Measurements from ENCODE around the gene IRX1. TPM values are rescaled to one million over a fixed set of nuclear protein-coding genes. Genes with fewer than 3 reads are reported as not detected.
A peak's percentile ranks its signal among the peaks of the same experiment; 100 is the strongest.

IRX1 gene
- total and polyA plus RNA-seq, 7 experiments from 2014 or later = not detected

DNA sequence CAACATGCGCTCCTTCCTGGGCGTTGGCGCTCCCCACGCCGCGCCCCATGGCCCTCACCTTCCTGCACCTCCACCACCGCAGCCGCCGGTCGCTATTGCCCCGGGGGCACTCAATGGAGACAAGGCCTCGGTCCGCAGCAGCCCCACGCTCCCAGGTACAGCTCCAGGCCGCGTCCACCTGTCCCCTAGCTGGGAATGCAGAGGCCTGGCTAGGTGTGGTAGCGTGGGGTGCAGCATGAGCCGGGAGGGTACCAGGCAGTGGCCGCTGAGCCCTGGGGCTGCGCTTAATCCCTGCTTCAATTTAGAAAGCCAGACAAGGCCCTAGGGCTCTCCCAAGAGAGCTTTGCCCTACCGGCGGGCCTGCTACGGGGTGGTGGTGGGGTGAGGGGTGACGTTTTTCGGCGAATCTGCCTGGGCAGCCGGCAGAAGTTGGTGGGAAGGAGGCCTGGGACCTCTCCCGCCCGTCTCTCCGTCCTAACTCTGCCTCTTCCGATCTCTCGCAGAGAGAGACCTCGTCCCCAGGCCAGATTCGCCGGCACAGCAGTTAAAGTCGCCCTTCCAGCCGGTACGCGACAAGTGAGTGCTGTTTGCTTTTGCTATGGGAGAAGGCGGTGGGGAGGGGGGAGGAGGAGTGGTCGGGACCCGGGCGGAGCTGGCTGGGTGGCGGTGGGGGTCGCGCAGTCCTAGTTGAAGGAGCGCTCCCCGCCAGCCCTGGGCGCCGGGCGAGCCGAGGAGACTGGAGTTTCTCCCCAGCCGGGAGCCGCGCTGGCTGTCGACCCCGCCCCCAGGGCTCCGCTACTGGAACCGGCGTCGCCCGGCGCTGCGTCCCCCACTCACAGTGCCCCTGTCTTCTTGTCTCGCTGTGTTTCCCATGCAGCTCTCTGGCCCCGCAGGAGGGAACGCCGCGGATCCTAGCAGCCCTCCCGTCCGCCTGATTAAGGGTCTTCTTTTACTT lies 4.8 kb downstream of the IRX1 start:
- peaks cover 0 to 15% (median 1%) of the 10 kb centered on the region in 5 donors for H3K36me3 Mint-ChIP-seq

DNA sequence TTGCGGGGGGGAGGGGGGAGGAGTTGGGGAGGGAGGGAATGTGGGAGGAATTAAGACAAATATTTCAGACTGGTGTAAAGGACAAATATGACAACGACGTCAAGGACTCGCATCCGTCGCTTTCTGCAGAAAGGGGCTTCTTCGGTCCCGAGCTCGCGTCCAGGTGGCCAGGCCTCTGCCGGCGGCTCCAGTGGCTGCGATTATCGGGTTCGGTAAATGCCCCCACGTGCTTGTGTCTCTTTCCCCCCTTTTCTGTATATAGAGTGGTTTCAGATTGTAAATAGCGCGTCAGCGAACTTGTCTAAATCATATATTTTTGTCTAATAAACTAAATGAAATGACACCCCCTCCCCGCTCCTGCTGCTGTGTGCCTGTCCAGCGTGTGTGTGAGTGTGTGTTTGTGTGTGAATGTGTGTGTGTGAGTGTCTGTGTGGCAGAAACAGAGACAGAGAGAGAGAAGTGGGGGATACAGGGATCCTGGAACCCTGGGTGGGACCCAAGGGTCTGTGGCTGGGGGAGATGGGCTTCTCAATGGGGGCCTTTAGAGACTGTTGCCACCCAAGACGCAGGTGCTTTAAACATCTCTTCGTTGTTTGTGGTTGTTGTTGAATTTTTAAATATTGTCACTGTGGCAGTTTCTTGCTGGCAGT lies 5.6 kb downstream of the IRX1 start:
- H3K4me3 ChIP-seq (ENCODE audit: low read length) = no peak overlapping the region
- H3K4me3 Mint-ChIP-seq = peak overlapping the region in 3 of 10 donors; percentile 21 to 65 (median 33)
- H3K27ac Mint-ChIP-seq = peak overlapping the region in 1 of 9 donors; percentile 53
- H3K27me3 Mint-ChIP-seq = peaks cover 64 to 80% (median 71%) of the 10 kb centered on the region in 5 donors
- H3K27me3 ChIP-seq (ENCODE audit: control insufficient read depth in 2 of 2, insufficient read depth in 2 of 2, low read length in 2 of 2) = no peaks in the 10 kb centered on the region
- no peak for ATAC-seq
- H3K27ac ChIP-seq (ENCODE audit: low read depth, low read length) = no peak overlapping the region
- H3K4me1 Mint-ChIP-seq = peaks cover 0 to 25% (median 11%) of the 10 kb centered on the region in 7 donors
- no peaks in the 10 kb centered on the region for H3K4me1 ChIP-seq (ENCODE audit: control insufficient read depth in 2 of 2, insufficient read depth in 2 of 2, low read length in 2 of 2)
- H3K9me3 Mint-ChIP-seq = peaks cover 0 to 18% (median 0%) of the 10 kb centered on the region in 11 donors
- H3K36me3 Mint-ChIP-seq = peaks cover 0 to 15% (median 1%) of the 10 kb centered on the region in 5 donors
- H3K36me3 ChIP-seq (ENCODE audit: control insufficient read depth in 2 of 3, insufficient read depth in 3 of 3, low read length in 3 of 3) = no peaks in the 10 kb centered on the region
- ChIA-PET POLR2A (no interaction called here), CTCF (no interaction called here)
- no peak for DNase-seq
- no peaks in the 10 kb centered on the region for H3K9me3 ChIP-seq (ENCODE audit: control insufficient read depth in 2 of 3, low read length in 3 of 3)
- intact Hi-C loops (cut with micrococcal nuclease) = loop anchor here in 1 of 2 donors (5.0 kb wide), 1 partner anchor 854 kb away; no protein-coding TSS in a partner anchor

More for the DNA sequence above, 4.8 kb downstream of the IRX1 start:
- no peaks in the 10 kb centered on the region for H3K36me3 ChIP-seq (ENCODE audit: control insufficient read depth in 2 of 3, insufficient read depth in 3 of 3, low read length in 3 of 3)
- H3K4me3 ChIP-seq (ENCODE audit: low read length) = no peak overlapping the region
- Mint-ChIP-seq H3K4me3 (peak overlapping the region in 1 of 10 donors; percentile 21), H3K4me1 (peaks cover 0 to 25% (median 11%) of the 10 kb centered on the region in 7 donors), H3K9me3 (peaks cover 0 to 15% (median 0%) of the 10 kb centered on the region in 11 donors), H3K27me3 (peaks cover 63 to 77% (median 64%) of the 10 kb centered on the region in 5 donors), H3K27ac (no peak overlapping the region)
- H3K9me3 ChIP-seq (ENCODE audit: control insufficient read depth in 2 of 3, low read length in 3 of 3) = no peaks in the 10 kb centered on the region
- H3K4me1 ChIP-seq (ENCODE audit: control insufficient read depth in 2 of 2, insufficient read depth in 2 of 2, low read length in 2 of 2) = no peaks in the 10 kb centered on the region
- ChIA-PET CTCF (no interaction called here), POLR2A (no interaction called here)
- no peak overlapping the region for H3K27ac ChIP-seq (ENCODE audit: low read depth, low read length)
- intact Hi-C loops (cut with micrococcal nuclease) = loop anchor here in 1 of 2 donors (5.0 kb wide), 1 partner anchor 853 kb away; no protein-coding TSS in a partner anchor
- ATAC-seq = no peak
- H3K27me3 ChIP-seq (ENCODE audit: control insufficient read depth in 2 of 2, insufficient read depth in 2 of 2, low read length in 2 of 2) = no peaks in the 10 kb centered on the region
- DNase-seq = no peak

DNA sequence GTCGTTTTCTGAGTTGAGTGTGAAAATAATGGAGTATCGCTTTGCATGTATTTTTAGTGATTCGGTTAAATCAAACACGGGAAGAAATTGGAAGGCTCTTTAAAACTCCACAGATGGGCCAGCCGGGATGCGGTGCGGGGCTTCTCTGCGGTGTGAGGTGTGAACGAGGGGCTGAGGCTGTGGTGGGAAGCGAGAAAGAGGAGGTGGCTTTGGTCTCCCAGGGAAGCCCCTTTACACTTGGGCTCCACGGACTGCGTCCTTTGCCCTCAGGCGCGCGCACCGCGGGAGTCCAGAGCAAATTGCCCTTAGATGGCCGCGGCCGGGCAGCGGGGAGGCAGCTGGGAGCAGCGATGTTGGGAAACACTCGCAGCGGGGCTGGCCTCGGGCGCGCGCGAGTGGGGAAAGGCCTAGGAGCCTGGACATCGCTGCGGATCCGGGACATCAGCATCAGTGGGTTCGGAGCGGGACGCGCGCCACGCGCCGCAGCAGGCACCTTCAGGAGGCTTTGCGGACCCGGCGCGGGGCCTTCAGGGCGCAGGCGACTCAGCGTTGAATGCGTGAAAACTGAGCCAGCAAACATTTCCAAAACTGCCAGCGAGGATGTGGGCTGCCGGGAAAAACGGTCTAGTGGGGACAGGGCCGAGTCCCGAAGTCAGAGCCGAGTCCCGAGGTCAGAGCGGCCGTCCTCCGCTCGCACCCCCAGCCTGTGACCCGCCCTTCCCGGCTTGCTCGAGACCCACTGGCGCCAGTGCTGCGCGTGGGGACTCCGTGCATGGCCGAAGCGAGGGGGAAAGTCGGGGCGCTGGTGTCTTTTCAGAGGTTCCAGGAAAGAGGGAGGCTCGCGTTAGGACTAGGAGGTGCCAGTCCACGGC lies 6.5 kb downstream of the IRX1 start:
- Histone ChIP-seq H3K4me3 (ENCODE audit: low read length) (no peak overlapping the region), H3K4me1 (ENCODE audit: control insufficient read depth in 2 of 2, insufficient read depth in 2 of 2, low read length in 2 of 2) (no peaks in the 10 kb centered on the region), H3K9me3 (ENCODE audit: control insufficient read depth in 2 of 3, low read length in 3 of 3) (no peaks in the 10 kb centered on the region), H3K36me3 (ENCODE audit: control insufficient read depth in 2 of 3, insufficient read depth in 3 of 3, low read length in 3 of 3) (no peaks in the 10 kb centered on the region), H3K27me3 (ENCODE audit: control insufficient read depth in 2 of 2, insufficient read depth in 2 of 2, low read length in 2 of 2) (no peaks in the 10 kb centered on the region), H3K27ac (ENCODE audit: low read depth, low read length) (no peak overlapping the region)
- Mint-ChIP-seq H3K4me3 (peak overlapping the region in 4 of 10 donors; percentile 16 to 29 (median 25)), H3K27me3 (peaks cover 63 to 78% (median 71%) of the 10 kb centered on the region in 5 donors), H3K36me3 (peaks cover 0 to 19% (median 1%) of the 10 kb centered on the region in 5 donors), H3K9me3 (peaks cover 0 to 22% (median 3%) of the 10 kb centered on the region in 11 donors), H3K27ac (peak overlapping the region in 1 of 9 donors; percentile 53), H3K4me1 (peaks cover 0 to 21% (median 14%) of the 10 kb centered on the region in 7 donors)
- intact Hi-C loops (cut with micrococcal nuclease) = loop anchor here in 1 of 2 donors (5.0 kb wide), 1 partner anchor 855 kb away; no protein-coding TSS in a partner anchor
- CTCF ChIA-PET = no interaction called here
- POLR2A ChIA-PET = no interaction called here
- ATAC-seq = no peak
- no peak for DNase-seq

DNA sequence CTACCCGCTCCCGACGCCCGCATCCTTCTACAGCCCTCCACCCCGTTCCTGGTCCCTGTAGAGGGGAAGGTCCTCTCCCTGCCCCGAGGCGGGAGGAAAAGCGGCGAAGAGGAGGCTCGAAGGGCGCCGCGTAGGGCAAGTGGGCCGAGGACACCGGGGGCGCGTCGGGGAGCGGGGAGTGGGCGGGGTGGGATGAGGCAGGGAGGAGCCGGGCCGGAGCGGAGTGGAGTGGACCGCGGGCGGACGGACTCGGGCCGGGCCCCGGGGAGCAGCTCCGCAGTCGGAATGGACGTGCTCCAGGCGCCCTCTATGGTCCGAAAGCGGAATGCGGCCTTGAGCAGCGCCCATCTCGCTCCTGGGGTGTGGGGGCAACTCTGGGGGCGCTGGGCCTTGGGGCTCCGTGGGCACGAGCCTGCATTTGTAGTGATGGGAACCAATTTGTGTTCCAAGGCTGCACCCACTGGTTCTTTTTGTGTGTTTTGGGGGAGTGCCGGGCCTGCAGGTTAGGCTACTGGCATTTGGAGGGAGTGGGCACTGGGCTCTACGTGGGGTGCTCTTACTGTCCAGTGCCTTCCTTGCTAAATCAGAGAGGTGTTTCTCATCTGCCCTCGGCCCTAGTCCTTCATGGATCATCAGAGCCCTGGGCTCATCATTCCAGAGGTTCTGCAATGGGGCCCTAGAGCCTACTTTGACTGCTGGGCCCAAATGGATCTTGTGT lies 7.3 kb downstream of the IRX1 start:
- H3K27ac ChIP-seq (ENCODE audit: low read depth, low read length) = no peak overlapping the region

DNA sequence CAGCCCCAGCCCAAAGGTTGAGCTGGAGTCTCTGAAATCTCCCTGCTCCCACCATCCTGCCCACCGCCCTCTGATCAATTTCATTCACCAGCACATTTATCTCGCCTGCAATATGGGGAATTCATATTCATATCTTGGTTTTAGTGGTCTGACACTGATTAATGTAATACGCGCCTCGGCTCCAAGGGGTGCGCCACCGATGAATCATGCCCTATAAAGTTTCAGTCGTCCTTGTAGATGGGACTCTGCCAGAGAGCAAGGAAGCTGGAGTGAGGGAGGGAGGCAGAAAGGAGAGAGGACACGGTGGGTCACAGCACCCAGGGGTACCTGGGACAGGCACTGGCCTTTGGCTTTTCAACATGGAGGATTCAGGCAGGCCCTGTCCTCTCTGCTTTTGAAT lies 8.9 kb downstream of the IRX1 start:
- Histone ChIP-seq H3K9me3 (ENCODE audit: control insufficient read depth in 2 of 3, low read length in 3 of 3) (no peaks in the 10 kb centered on the region), H3K27ac (ENCODE audit: low read depth, low read length) (no peak overlapping the region), H3K36me3 (ENCODE audit: control insufficient read depth in 2 of 3, insufficient read depth in 3 of 3, low read length in 3 of 3) (no peaks in the 10 kb centered on the region), H3K27me3 (ENCODE audit: control insufficient read depth in 2 of 2, insufficient read depth in 2 of 2, low read length in 2 of 2) (no peaks in the 10 kb centered on the region), H3K4me1 (ENCODE audit: control insufficient read depth in 2 of 2, insufficient read depth in 2 of 2, low read length in 2 of 2) (no peaks in the 10 kb centered on the region), H3K4me3 (ENCODE audit: low read length) (no peak overlapping the region)
- ATAC-seq (no peak), DNase-seq (no peak)
- H3K4me1 Mint-ChIP-seq = peaks cover 0 to 15% (median 11%) of the 10 kb centered on the region in 7 donors
- peaks cover 0 to 17% (median 0%) of the 10 kb centered on the region in 5 donors for H3K36me3 Mint-ChIP-seq
- no peak overlapping the region for H3K27ac Mint-ChIP-seq
- H3K9me3 Mint-ChIP-seq = peaks cover 0 to 17% (median 3%) of the 10 kb centered on the region in 11 donors
- POLR2A ChIA-PET = no interaction called here
- intact Hi-C loops (cut with micrococcal nuclease) = loop anchor here in 1 of 2 donors (5.0 kb wide), 1 partner anchor 857 kb away; no protein-coding TSS in a partner anchor
- CTCF ChIA-PET = no interaction called here
- H3K4me3 Mint-ChIP-seq = no peak overlapping the region
- H3K27me3 Mint-ChIP-seq = peaks cover 61 to 78% (median 66%) of the 10 kb centered on the region in 5 donors

More for the DNA sequence above, 7.3 kb downstream of the IRX1 start:
- Mint-ChIP-seq H3K4me3 (peak overlapping the region in 3 of 10 donors; percentile 6 to 34 (median 21)), H3K4me1 (peaks cover 0 to 20% (median 14%) of the 10 kb centered on the region in 7 donors), H3K9me3 (peaks cover 0 to 17% (median 3%) of the 10 kb centered on the region in 11 donors), H3K27me3 (peaks cover 63 to 78% (median 72%) of the 10 kb centered on the region in 5 donors), H3K27ac (no peak overlapping the region), H3K36me3 (peaks cover 0 to 19% (median 1%) of the 10 kb centered on the region in 5 donors)
- DNase-seq (no peak), ATAC-seq (no peak)
- H3K27me3 ChIP-seq (ENCODE audit: control insufficient read depth in 2 of 2, insufficient read depth in 2 of 2, low read length in 2 of 2) = no peaks in the 10 kb centered on the region
- H3K36me3 ChIP-seq (ENCODE audit: control insufficient read depth in 2 of 3, insufficient read depth in 3 of 3, low read length in 3 of 3) = no peaks in the 10 kb centered on the region
- intact Hi-C loops (cut with micrococcal nuclease) = loop anchor here in 1 of 2 donors (5.0 kb wide), 1 partner anchor 856 kb away; no protein-coding TSS in a partner anchor
- CTCF ChIA-PET = no interaction called here
- no peaks in the 10 kb centered on the region for H3K4me1 ChIP-seq (ENCODE audit: control insufficient read depth in 2 of 2, insufficient read depth in 2 of 2, low read length in 2 of 2)
- H3K9me3 ChIP-seq (ENCODE audit: control insufficient read depth in 2 of 3, low read length in 3 of 3) = no peaks in the 10 kb centered on the region
- POLR2A ChIA-PET = no interaction called here
- H3K4me3 ChIP-seq (ENCODE audit: low read length) = no peak overlapping the region

All from naive thymus-derived CD4-positive, alpha-beta T cell (primary cell).